HFFc6 (cell line): ENCODE data around the gene HECW1. TPM values are rescaled to one million over a fixed set of nuclear protein-coding genes. Genes with fewer than 3 reads are reported as not detected.
"Not testable (repeated sequence)": the region's sequence is repeated elsewhere in the genome, so short reads cannot be mapped to it uniquely, and the experiment has no call there.

Experiments
- DNase-seq: peaks from one replicate; pipeline ENCODE4 v3.0.0-alpha.2; 2018
- H3K27ac Mint-ChIP-seq: 2 replicates; pipeline ENCODE4 v1.8.0; 2020; ENCODE audit warnings: mild to moderate bottlenecking, mixed read lengths
- H3K27me3 Mint-ChIP-seq: 2 replicates; pipeline ENCODE4 v1.8.0; 2021; ENCODE audit warnings: mild to moderate bottlenecking, moderate library complexity, mixed read lengths; ENCODE audit not compliant: insufficient read depth
- H3K36me3 Mint-ChIP-seq: 2 replicates; pipeline ENCODE4 v1.8.0; 2021; ENCODE audit warnings: low read depth, mixed read lengths
- H3K4me1 Mint-ChIP-seq: 2 replicates; pipeline ENCODE4 v1.8.0; 2020; ENCODE audit warnings: low read depth, mixed read lengths
- H3K4me3 Mint-ChIP-seq: 2 replicates; pipeline ENCODE4 v1.8.0; 2020; ENCODE audit warnings: mild to moderate bottlenecking, moderate library complexity, mixed read lengths
- H3K9me3 Mint-ChIP-seq: 2 replicates; pipeline ENCODE4 v1.8.0; 2020; ENCODE audit warnings: mild to moderate bottlenecking, mixed read lengths
- CTCF ChIP-seq: fragments of 200-600 bp; sonication (generic); IDR thresholded peaks from 2 replicates; pipeline ENCODE4 v1.5.0; 2021; ENCODE audit warnings: antibody characterized with exemption, mild to moderate bottlenecking
- total RNA-seq, 6 experiments: library from RNA; stranded (reverse); fragmentation: NEBNext Ultra II Directional; extraction: Animal tissue kit (Norgen Biotek cat#: 25700); gene quantifications; 2 replicates in 1 of 6; 3 replicates in 5 of 6; pipeline ENCODE4 v1.2.3, GENCODE V29; 2021

Gene HECW1
- total RNA-seq, 6 experiments from 2014 or later: 3.4 to 6.5 (median 5.3) TPM

- peak; percentile 38 for DNase-seq
- no peaks in the 10 kb centered on the region for H3K9me3 Mint-ChIP-seq
- H3K27ac Mint-ChIP-seq: peak overlapping the region; percentile 100
- peaks cover 53% of the 10 kb centered on the region for H3K4me1 Mint-ChIP-seq
- peak overlapping the region; percentile 100 for H3K4me3 Mint-ChIP-seq
- peaks cover 9% of the 10 kb centered on the region for H3K27me3 Mint-ChIP-seq
- TF ChIP-seq CTCF: no peak
- H3K36me3 Mint-ChIP-seq: peaks cover 17% of the 10 kb centered on the region
These were observed 471.2 kb downstream of the HECW1 start for GRCh38 chr7:43583424-43584194.

DNA sequence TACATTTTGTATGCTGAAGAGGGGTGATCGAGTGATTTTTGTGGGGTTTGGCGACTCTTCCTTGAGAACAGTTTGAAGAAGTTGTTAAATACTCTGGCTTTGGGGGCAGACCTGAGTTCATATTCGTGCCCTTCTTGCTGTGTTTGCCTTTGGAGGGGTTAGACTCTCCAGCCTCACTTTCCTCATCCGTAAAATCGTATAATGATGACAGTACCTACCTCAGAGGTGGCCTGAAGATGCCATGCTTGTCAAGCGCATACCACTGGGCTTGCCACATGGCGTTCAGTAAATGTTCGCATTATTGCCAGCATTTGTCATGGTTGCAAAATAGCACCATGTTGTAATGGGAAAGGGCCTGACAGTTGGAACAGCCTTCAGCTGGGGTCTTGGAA, 471.7 kb downstream of the HECW1 start:
- peak overlapping the region; percentile 100 for H3K27ac Mint-ChIP-seq
- peak; percentile 62 for DNase-seq
- peak overlapping the region; percentile 100 for H3K4me3 Mint-ChIP-seq
- TF ChIP-seq CTCF: no peak
- H3K36me3 Mint-ChIP-seq: peaks cover 17% of the 10 kb centered on the region
- H3K4me1 Mint-ChIP-seq: peaks cover 59% of the 10 kb centered on the region
- H3K27me3 Mint-ChIP-seq: peaks cover 9% of the 10 kb centered on the region
- no peaks in the 10 kb centered on the region for H3K9me3 Mint-ChIP-seq

DNA sequence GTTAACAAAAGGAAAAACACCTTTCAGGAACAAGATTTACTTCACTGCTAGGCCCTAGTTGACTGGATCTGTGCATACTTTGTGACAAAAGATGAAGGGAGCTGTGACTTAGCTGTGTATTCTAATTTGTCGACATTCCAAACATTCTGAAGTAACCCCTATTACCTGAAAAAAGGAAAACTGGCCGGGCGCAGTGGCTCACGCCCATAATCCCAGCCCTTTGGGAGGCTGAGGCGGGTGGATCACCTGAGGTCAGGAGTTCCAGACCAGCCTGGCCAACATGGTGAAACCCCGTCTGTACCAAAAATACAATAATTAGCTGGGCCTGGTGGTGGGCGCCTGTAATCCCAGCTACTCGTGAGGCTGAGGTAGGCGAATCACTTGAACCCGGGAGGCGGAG, 472.3 kb downstream of the HECW1 start:
- not testable (repeated sequence) for DNase-seq, H3K27me3 Mint-ChIP-seq, H3K9me3 Mint-ChIP-seq
- Mint-ChIP-seq H3K36me3 (peaks cover 17% of the 10 kb centered on the region), H3K27ac (peak overlapping the region; percentile 100), H3K4me3 (peak overlapping the region; percentile 100), H3K4me1 (peaks cover 64% of the 10 kb centered on the region)

- Mint-ChIP-seq H3K27ac (peak overlapping the region; percentile 100), H3K4me3 (peak overlapping the region; percentile 100), H3K36me3 (peaks cover 17% of the 10 kb centered on the region), H3K27me3 (peaks cover 8% of the 10 kb centered on the region), H3K4me1 (peaks cover 71% of the 10 kb centered on the region), H3K9me3 (no peaks in the 10 kb centered on the region)
- TF ChIP-seq CTCF: no peak
- DNase-seq: peak; percentile 48
These were observed 473.1 kb downstream of the HECW1 start for GRCh38 chr7:43585562-43585961.

GRCh38 chr7:43586251-43586900, 473.9 kb downstream of the HECW1 start:
- no peak for TF ChIP-seq CTCF
- Mint-ChIP-seq H3K36me3 (peaks cover 17% of the 10 kb centered on the region), H3K9me3 (no peaks in the 10 kb centered on the region), H3K4me1 (peaks cover 79% of the 10 kb centered on the region), H3K27ac (peak overlapping the region; percentile 100), H3K27me3 (peaks cover 8% of the 10 kb centered on the region), H3K4me3 (peak overlapping the region; percentile 100)
- DNase-seq: peak; percentile 77
